Osteoblast (primary cell): ENCODE data around the gene PLAU. TPM values are rescaled to one million over a fixed set of nuclear protein-coding genes. Genes with fewer than 3 reads are reported as not detected.

ENCODE experiments used
- DNase-seq: peaks from one replicate; pipeline ENCODE4 v3.0.0; 2011; ENCODE audit warnings: low spot score, mixed read lengths; ENCODE audit not compliant: insufficient read length; ENCODE audit errors: missing footprints
- H2AFZ ChIP-seq: 2 replicates; pipeline ENCODE4 v1.6.0; 2011; ENCODE audit warnings: mild to moderate bottlenecking, low read length
- H3K27ac ChIP-seq: 2 replicates; pipeline ENCODE4 v1.5.1; 2011; ENCODE audit warnings: mild to moderate bottlenecking, low read depth, low read length, moderate library complexity
- H3K27me3 ChIP-seq: 2 replicates; pipeline ENCODE4 v1.6.0; 2012; ENCODE audit warnings: mild to moderate bottlenecking, control low read depth, inconsistent platforms, low read length, moderate library complexity; ENCODE audit not compliant: insufficient read depth
- H3K36me3 ChIP-seq: 2 replicates; pipeline ENCODE4 v1.5.1; 2011; ENCODE audit warnings: mild to moderate bottlenecking, low read length, control low read depth, moderate library complexity; ENCODE audit not compliant: insufficient read depth
- H3K4me1 ChIP-seq: 2 replicates; pipeline ENCODE4 v1.5.1; 2011; ENCODE audit warnings: mild to moderate bottlenecking, low read length, control low read depth, moderate library complexity; ENCODE audit not compliant: insufficient read depth
- H3K4me2 ChIP-seq: 2 replicates; pipeline ENCODE4 v1.6.0; 2011; ENCODE audit warnings: mild to moderate bottlenecking, low read length; ENCODE audit not compliant: insufficient read depth
- H3K4me3 ChIP-seq: fragments of 200-600 bp; sonication (generic); 3 replicates; pipeline ENCODE4 v1.5.1; 2012; ENCODE audit warnings: mild to moderate bottlenecking, low read length, inconsistent platforms; ENCODE audit not compliant: insufficient read depth
- H3K79me2 ChIP-seq: 2 replicates; pipeline ENCODE4 v1.6.0; 2012; ENCODE audit warnings: mild to moderate bottlenecking, low read length, control low read depth, inconsistent platforms; ENCODE audit not compliant: insufficient read depth
- H3K9me3 ChIP-seq: 2 replicates; pipeline ENCODE4 v1.5.1; 2011; ENCODE audit warnings: low read depth, low read length, control low read depth
- H4K20me1 ChIP-seq: 2 replicates; pipeline ENCODE4 v1.6.0; 2012; ENCODE audit warnings: mild to moderate bottlenecking, low read length, control low read depth; ENCODE audit not compliant: insufficient read depth
- CTCF ChIP-seq: IDR thresholded peaks from 2 replicates; pipeline ENCODE4 v1.5.1; 2011; ENCODE audit warnings: mild to moderate bottlenecking, low read depth, low read length, moderate library complexity; ENCODE audit errors: extremely low read depth
- total RNA-seq: library from RNA; depleted of rRNA; stranded (reverse); fragments of >200 nt; gene quantifications from 2 replicates; pipeline ENCODE4 v1.2.3, GENCODE V29; 2012

The PLAU gene
- total RNA-seq, 1 donor: 27.9 TPM

DNA sequence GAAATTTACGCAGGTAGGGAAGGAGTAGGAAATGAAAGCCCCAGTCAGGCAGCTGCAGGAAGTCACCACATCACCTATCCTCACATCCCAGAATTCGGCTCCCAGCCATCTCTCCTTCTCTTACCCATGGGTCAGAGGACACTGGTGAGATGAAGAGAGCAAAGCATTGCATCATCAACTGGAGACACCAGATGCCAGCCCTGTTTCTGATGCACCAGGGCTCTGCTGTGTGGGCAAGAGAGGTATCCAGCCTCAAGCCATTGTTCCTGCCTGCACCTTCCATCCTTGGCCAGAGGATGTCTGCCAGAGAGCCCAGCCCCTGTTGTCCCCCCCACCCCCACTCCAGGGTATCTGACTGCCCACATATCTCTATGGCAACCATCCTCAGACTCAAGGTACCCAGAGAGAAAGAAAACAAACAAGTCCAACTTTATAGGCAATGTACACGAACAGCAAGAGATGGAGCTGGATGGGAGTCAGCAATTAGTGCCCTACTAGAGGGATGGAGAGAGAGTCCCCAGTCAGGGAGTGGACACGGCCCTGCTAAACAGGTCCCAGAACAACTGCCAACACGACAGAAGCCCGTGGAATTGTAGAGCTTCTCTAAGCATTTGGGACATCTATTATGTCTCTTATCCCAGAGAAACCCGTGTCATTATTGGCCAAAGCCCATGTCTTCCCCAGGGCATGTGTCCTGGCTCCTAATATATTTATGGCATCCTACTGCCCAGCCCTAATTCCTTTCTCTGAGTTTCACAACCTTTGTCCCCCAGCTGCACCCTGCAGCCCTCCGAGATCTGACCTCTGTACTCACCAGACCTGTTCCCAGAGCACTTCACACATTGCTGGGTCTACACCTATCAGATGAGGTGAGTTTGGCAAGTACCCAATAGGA, 39.4 kb upstream of the PLAU start:
- Histone ChIP-seq H3K4me1 (peaks cover 15% of the 10 kb centered on the region), H3K79me2 (peaks cover 41% of the 10 kb centered on the region), H3K27ac (no peak overlapping the region), H2AFZ (no peak overlapping the region), H3K4me2 (no peak overlapping the region), H3K36me3 (peaks cover 25% of the 10 kb centered on the region), H3K4me3 (no peak overlapping the region), H4K20me1 (peaks cover 49% of the 10 kb centered on the region), H3K9me3 (no peaks in the 10 kb centered on the region), H3K27me3 (no peaks in the 10 kb centered on the region)
- DNase-seq: peak; percentile 81
- TF ChIP-seq CTCF: no peak

GRCh38 chr10:73872190-73872710, 38.7 kb upstream of the PLAU start:
- Histone ChIP-seq H3K79me2 (peaks cover 41% of the 10 kb centered on the region), H2AFZ (no peak overlapping the region), H3K4me3 (no peak overlapping the region), H3K27me3 (no peaks in the 10 kb centered on the region), H3K36me3 (peaks cover 25% of the 10 kb centered on the region), H3K9me3 (no peaks in the 10 kb centered on the region), H3K27ac (no peak overlapping the region), H4K20me1 (peaks cover 46% of the 10 kb centered on the region), H3K4me2 (no peak overlapping the region), H3K4me1 (peaks cover 19% of the 10 kb centered on the region)
- TF ChIP-seq CTCF: peak; percentile 36
- DNase-seq: peak; percentile 94

GRCh38 chr10:73873142-73873837, 37.6 kb upstream of the PLAU start:
- Histone ChIP-seq H3K27ac (no peak overlapping the region), H3K4me3 (peak overlapping the region; percentile 79), H3K27me3 (no peaks in the 10 kb centered on the region), H3K4me2 (peak overlapping the region; percentile 81), H3K4me1 (peaks cover 19% of the 10 kb centered on the region), H3K36me3 (peaks cover 18% of the 10 kb centered on the region), H3K79me2 (peaks cover 39% of the 10 kb centered on the region), H3K9me3 (no peaks in the 10 kb centered on the region), H2AFZ (no peak overlapping the region), H4K20me1 (peaks cover 39% of the 10 kb centered on the region)
- DNase-seq: peak; percentile 89
- no peak for TF ChIP-seq CTCF

- Histone ChIP-seq H3K4me1 (peaks cover 19% of the 10 kb centered on the region), H4K20me1 (peaks cover 34% of the 10 kb centered on the region), H3K4me2 (peak overlapping the region; percentile 55), H3K4me3 (peak overlapping the region; percentile 79), H3K27ac (no peak overlapping the region), H3K9me3 (no peaks in the 10 kb centered on the region), H3K79me2 (peaks cover 35% of the 10 kb centered on the region), H3K36me3 (peaks cover 16% of the 10 kb centered on the region), H2AFZ (no peak overlapping the region), H3K27me3 (no peaks in the 10 kb centered on the region)
- no peak for TF ChIP-seq CTCF
- peak; percentile 89 for DNase-seq
Observed at GRCh38 chr10:73873838-73874215, 37.1 kb upstream of the PLAU start.
